Transverse colon (tissue), 4 donors: ENCODE measurements around the gene ARHGAP24. TPM values are rescaled to one million over a fixed set of nuclear protein-coding genes. Genes with fewer than 3 reads are reported as not detected.

Experiments
- DNase-seq: peaks from one replicate; pipeline ENCODE4 v3.0.0-alpha.2; 2019
- H3K27ac ChIP-seq, 4 donors: fragments of 200-600 bp; sonication (generic); 2 replicates each; pipeline ENCODE4 v1.5.1; 2016 to 2018; ENCODE audit warnings: inconsistent platforms in 4 of 4
- H3K27me3 ChIP-seq: fragments of 200-600 bp; sonication (generic); 2 replicates; pipeline ENCODE4 v1.5.1; 2017; ENCODE audit warnings: inconsistent platforms
- H3K36me3 ChIP-seq, 4 donors: fragments of 200-600 bp; sonication (generic); 2 replicates each; pipeline ENCODE4 v1.5.1; 2017 to 2019; ENCODE audit warnings: inconsistent platforms in 4 of 4
- H3K4me1 ChIP-seq, 4 donors: fragments of 200-600 bp; sonication (generic); 2 replicates each; pipeline ENCODE4 v1.5.1; 2017 to 2020; ENCODE audit warnings: inconsistent platforms in 4 of 4
- H3K4me3 ChIP-seq, 4 donors: fragments of 200-600 bp; sonication (generic); 1 replicate in 1 of 4; 2 replicates in 3 of 4; pipeline versions ENCODE4 v1.5.1 to v1.6.1; 2017 to 2019; ENCODE audit warnings: inconsistent platforms in 4 of 4
- H3K9me3 ChIP-seq, 2 donors: fragments of 200-600 bp; sonication (generic); 2 replicates each; pipeline ENCODE4 v1.5.1; 2017 to 2019; ENCODE audit warnings: inconsistent platforms in 2 of 2
- EP300 ChIP-seq: sonication (generic); formaldehyde crosslinking; IDR thresholded peaks from one replicate; pipeline ENCODE4 v1.6.1; 2017; ENCODE audit warnings: antibody characterized with exemption, low read depth
- POLR2A ChIP-seq: fragments of 450-650 bp; IDR thresholded peaks from one replicate; pipeline ENCODE4 v1.6.1; 2016; ENCODE audit warnings: antibody characterized with exemption, mild to moderate bottlenecking, moderate library complexity
- POLR2AphosphoS5 ChIP-seq, 3 donors: sonication (generic); formaldehyde crosslinking; IDR thresholded peaks; one replicate each; pipeline ENCODE4 v1.6.1; 2016; ENCODE audit warnings: antibody characterized with exemption in 3 of 3
- WGBS, 2 donors: methylation state at CpG; one replicate each; pipeline ENCODE4 v1.1.5; 2018; ENCODE audit warnings: low coverage in 1 of 2; 5-methylcytosine and 5-hydroxymethylcytosine counted together
- in situ Hi-C, 4 donors: fragments of 200-750 bp; cut with MboI; loops; one replicate each; pipeline versions ENCODE4 v1.15.0 to v1.15.1; 2017; ENCODE audit warnings: low sequenced_read_pairs in 3 of 4, low pct_ligation_motif_present in 1 of 4, low pct_unique_long_range_greater_than_20kb in 1 of 4
- intact Hi-C: fragments of 100-400 bp; cut with DNase I; formaldehyde crosslinking; loops from one replicate; pipeline ENCODE4 v1.15.1; 2023; ENCODE audit warnings: low total_unique reads
- total RNA-seq, 4 donors: library from RNA; depleted of rRNA; stranded (reverse); fragments of >200 nt; gene quantifications; one replicate each; pipeline ENCODE4 v1.1.0, GENCODE V29; 2016
- TF ChIP-seq, protein P1 (sequence below), 5 experiments: fragments of 200-600 bp in 3 of 5; fragments of 450-650 bp in 2 of 5; sonication (generic) in 3 of 5; IDR thresholded peaks; 1 replicate in 2 of 5; 2 replicates in 3 of 5; pipeline ENCODE4 v1.5.1; 2016 to 2017; ENCODE audit warnings: antibody characterized with exemption in 5 of 5, inconsistent platforms in 3 of 5, mild to moderate bottlenecking in 2 of 5, moderate library complexity in 1 of 5

ARHGAP24 gene
- total RNA-seq, 4 donors from 2014 or later, result 4.2 to 32.0 (median 12.6) TPM

DNA sequence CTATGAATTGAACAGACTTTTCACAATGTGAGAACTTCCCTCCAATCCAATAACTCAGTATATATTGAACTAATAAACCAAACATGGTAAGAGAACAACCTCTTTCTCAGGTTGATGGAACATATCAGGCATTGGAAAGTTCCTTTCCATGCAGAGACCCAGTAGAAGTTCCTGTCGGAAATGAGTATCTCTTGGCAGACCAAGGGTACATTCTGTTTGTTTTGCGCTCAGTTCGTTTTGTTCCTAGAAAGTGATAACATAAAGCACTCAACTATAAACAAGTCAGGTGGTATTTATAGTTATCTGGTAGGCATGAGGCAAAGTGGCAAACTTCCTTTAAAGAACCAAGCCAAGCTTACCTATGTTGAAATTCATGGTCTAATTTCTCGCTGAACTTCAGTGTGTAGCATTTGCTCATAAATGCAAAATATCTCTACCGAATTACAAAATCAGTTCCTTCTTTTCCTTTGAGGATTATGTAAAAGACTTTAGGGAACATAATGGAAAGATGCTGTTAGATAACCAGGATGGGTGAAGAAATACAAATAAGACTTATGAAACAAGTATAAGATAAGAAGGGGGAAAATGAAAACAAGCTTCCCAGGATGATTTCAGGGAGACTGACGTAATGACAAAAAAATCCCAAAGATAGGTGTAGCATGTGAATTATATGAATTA is 120.3 kb downstream of the ARHGAP24 start:
- TF ChIP-seq, protein P1, sequence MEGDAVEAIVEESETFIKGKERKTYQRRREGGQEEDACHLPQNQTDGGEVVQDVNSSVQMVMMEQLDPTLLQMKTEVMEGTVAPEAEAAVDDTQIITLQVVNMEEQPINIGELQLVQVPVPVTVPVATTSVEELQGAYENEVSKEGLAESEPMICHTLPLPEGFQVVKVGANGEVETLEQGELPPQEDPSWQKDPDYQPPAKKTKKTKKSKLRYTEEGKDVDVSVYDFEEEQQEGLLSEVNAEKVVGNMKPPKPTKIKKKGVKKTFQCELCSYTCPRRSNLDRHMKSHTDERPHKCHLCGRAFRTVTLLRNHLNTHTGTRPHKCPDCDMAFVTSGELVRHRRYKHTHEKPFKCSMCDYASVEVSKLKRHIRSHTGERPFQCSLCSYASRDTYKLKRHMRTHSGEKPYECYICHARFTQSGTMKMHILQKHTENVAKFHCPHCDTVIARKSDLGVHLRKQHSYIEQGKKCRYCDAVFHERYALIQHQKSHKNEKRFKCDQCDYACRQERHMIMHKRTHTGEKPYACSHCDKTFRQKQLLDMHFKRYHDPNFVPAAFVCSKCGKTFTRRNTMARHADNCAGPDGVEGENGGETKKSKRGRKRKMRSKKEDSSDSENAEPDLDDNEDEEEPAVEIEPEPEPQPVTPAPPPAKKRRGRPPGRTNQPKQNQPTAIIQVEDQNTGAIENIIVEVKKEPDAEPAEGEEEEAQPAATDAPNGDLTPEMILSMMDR (IDR thresholded peaks at IDR 0.05), result no peak
- TF ChIP-seq EP300 (no peak), POLR2AphosphoS5 (IDR thresholded peaks at IDR 0.05) (no peak), POLR2A (no peak)
- no peak for DNase-seq
- Histone ChIP-seq H3K4me3 (no peak overlapping the region), H3K4me1 (no peaks in the 10 kb centered on the region), H3K9me3 (no peaks in the 10 kb centered on the region), H3K27ac (no peak overlapping the region), H3K27me3 (no peaks in the 10 kb centered on the region), H3K36me3 (no peaks in the 10 kb centered on the region)
- 52 to 57% methylated on average over 6 of the region's 6 CpGs for WGBS, 2 donors
- in situ Hi-C loops, result no loop called here
- intact Hi-C loops, result no loop called here

DNA sequence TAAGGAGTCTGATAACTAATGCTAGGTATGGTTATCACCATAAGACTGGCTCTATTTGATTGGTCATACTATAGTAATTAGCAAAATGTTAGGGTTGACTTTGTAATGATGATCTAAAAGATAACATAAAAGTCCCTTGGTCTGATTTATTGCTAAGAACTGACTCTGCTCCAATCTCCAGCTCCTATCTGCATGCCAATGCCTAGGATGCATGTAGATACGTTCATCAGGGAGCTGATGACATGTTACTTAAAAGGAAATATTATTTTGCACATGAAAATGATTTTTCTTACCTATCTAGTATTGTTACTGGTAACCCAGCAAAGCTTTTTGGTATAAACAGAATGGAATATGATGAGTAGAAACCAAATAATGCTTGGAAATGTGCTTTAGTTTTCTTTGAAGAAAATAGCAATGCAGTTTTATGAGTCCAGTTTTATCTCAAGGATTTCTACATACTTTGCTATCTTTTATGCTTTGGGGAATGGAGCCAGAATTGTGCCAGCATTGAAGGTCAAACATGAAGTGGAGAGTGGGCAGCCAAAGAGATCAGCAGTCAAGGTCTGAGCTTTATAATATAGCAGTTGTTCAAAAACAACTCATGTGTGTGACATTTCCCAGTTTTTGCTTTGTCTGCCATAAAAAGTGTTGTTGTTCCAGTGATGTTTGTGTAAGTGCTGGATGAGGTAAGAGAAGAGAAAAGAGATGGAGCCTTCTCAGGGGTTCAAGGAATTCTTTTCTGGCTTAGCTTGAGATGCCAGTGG is 121.0 kb downstream of the ARHGAP24 start:
- Histone ChIP-seq H3K9me3 (no peaks in the 10 kb centered on the region), H3K27me3 (no peaks in the 10 kb centered on the region), H3K36me3 (no peaks in the 10 kb centered on the region), H3K27ac (no peak overlapping the region), H3K4me3 (no peak overlapping the region), H3K4me1 (no peaks in the 10 kb centered on the region)
- TF ChIP-seq, protein P1 (IDR thresholded peaks at IDR 0.05), result no peak
- no peak for TF ChIP-seq POLR2AphosphoS5 (IDR thresholded peaks at IDR 0.05)
- DNase-seq, result no peak
- intact Hi-C loops (no loop called here), in situ Hi-C loops (no loop called here)
- WGBS, 2 donors, result 33 to 62% methylated on average over 1 of the region's 1 CpG

DNA sequence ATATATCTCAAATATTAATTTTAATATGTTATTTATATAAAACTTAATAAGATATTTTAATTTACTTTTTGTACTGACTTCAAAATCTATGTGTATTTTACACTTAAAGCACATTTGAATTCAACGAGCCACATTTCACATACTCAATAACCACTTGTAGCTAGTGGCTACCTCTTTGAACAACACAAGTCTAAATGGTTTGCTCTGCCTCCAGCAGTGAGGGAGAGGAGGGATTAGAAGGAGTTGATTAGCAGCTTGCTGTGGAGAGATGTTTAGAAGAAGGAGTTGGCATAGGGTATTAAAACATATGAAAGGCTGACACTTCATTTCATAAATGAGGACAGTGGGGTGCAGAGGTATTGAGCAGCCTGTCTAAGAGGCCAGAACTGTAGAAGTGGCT is 124.0 kb downstream of the ARHGAP24 start:
- Histone ChIP-seq H3K4me3 (no peak overlapping the region), H3K4me1 (no peaks in the 10 kb centered on the region), H3K27me3 (no peaks in the 10 kb centered on the region), H3K27ac (no peak overlapping the region), H3K9me3 (no peaks in the 10 kb centered on the region), H3K36me3 (no peaks in the 10 kb centered on the region)
- in situ Hi-C loops (no loop called here), intact Hi-C loops (no loop called here)
- TF ChIP-seq EP300 (no peak), POLR2A (no peak), POLR2AphosphoS5 (IDR thresholded peaks at IDR 0.05) (no peak)
- TF ChIP-seq, protein P1 (IDR thresholded peaks at IDR 0.05), result no peak
- DNase-seq, result no peak
- 86% methylated on average over 1 of the region's 1 CpG for WGBS, 2 donors

DNA sequence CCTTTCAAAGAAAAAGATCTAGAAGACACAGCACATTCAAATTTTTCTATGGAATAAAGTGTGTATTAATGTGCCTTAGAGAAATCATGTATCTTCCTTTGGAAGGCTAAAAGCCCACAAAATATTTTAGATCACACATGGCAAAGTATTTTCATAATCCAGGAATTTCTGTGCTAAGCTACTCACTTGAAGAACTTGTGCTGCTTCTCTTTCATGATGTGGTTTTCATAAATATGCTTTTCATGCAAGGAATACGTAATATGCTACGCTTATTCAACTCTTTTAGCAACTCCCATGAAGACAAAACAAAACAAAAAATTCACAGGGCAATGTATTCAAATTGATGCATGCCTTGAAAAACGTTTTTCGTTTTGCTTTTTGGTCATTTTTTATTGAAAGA is 125.6 kb downstream of the ARHGAP24 start:
- in situ Hi-C loops, result no loop called here
- 70 to 80% methylated on average over 3 to 4 of the region's 4 CpGs for WGBS, 2 donors
- no peak for DNase-seq
- no peaks in the 10 kb centered on the region for H3K27me3 ChIP-seq
- H3K27ac ChIP-seq, result no peak overlapping the region
- H3K4me1 ChIP-seq, result no peaks in the 10 kb centered on the region
- TF ChIP-seq POLR2AphosphoS5 (IDR thresholded peaks at IDR 0.05) (no peak), POLR2A (no peak)
- no peak overlapping the region for H3K4me3 ChIP-seq
- H3K36me3 ChIP-seq, result no peaks in the 10 kb centered on the region
- H3K9me3 ChIP-seq, result no peaks in the 10 kb centered on the region
- intact Hi-C loops, result no loop called here
